WTC11 (cell line): ENCODE results near the gene NGB. TPM values are rescaled to one million over a fixed set of nuclear protein-coding genes. Genes with fewer than 3 reads are reported as not detected.

ENCODE experiments used
- ATAC-seq: fragments of 200-7000 bp; cut with Tn5 transposase; 2 replicates; pipeline ENCODE4 v1.10.0; 2021; ENCODE audit warnings: mild to moderate bottlenecking, moderate library complexity
- CTCF ChIA-PET: fragments of 300-600 bp; sonication (Branson Sonifier 250); formaldehyde crosslinking; loops from one replicate; lab custom pipeline; 2021; ENCODE audit warnings: antibody characterized with exemption; lab: Charles Lee
- POLR2A ChIA-PET: fragments of 350-600 bp; sonication (Branson Sonifier 250); formaldehyde crosslinking; loops from one replicate; lab custom pipeline; 2021; ENCODE audit warnings: antibody characterized with exemption; lab: Charles Lee
- DNase-seq: peaks from one replicate; pipeline ENCODE4 v3.0.0; 2021; ENCODE audit warnings: low spot score
- H3K27ac Mint-ChIP-seq: 2 replicates; pipeline ENCODE4 v1.8.0; 2021; ENCODE audit warnings: mixed read lengths
- H3K27me3 Mint-ChIP-seq: 2 replicates; pipeline ENCODE4 v1.8.0; 2021; ENCODE audit warnings: low read depth, mild to moderate bottlenecking, moderate library complexity, mixed read lengths
- H3K36me3 Mint-ChIP-seq: 2 replicates; pipeline ENCODE4 v1.8.0; 2021; ENCODE audit warnings: mixed read lengths
- H3K4me1 Mint-ChIP-seq: 2 replicates; pipeline ENCODE4 v1.8.0; 2022; ENCODE audit warnings: mixed read lengths
- H3K4me3 Mint-ChIP-seq: 2 replicates; pipeline ENCODE4 v1.8.0; 2021; ENCODE audit warnings: mild to moderate bottlenecking, moderate library complexity, mixed read lengths
- H3K9me3 Mint-ChIP-seq: 2 replicates; pipeline ENCODE4 v1.8.0; 2021; ENCODE audit warnings: mixed read lengths
- AFF4 ChIP-seq: sonication (generic); formaldehyde crosslinking; IDR thresholded peaks from 2 replicates; pipeline ENCODE4 v1.8.1; 2023; ENCODE audit warnings: mild to moderate bottlenecking, missing genetic modification reagents, borderline replicate concordance
- ESRRA ChIP-seq: sonication (generic); formaldehyde crosslinking; IDR thresholded peaks from 2 replicates; pipeline ENCODE4 v1.8.1; 2022; ENCODE audit warnings: mild to moderate bottlenecking, missing genetic modification reagents, borderline replicate concordance
- IRF2 ChIP-seq: sonication (generic); formaldehyde crosslinking; IDR thresholded peaks from 2 replicates; pipeline ENCODE4 v1.8.0; 2022; ENCODE audit warnings: low read depth, missing genetic modification reagents, borderline replicate concordance
- NFE2L1 ChIP-seq: sonication (generic); formaldehyde crosslinking; IDR thresholded peaks from 2 replicates; pipeline ENCODE4 v1.8.1; 2023; ENCODE audit warnings: missing genetic modification reagents
- TCF7 ChIP-seq: sonication (generic); formaldehyde crosslinking; IDR thresholded peaks from 2 replicates; pipeline ENCODE4 v1.8.0; 2022; ENCODE audit warnings: mild to moderate bottlenecking, low read depth, missing genetic modification reagents, moderate library complexity
- ZBTB21 ChIP-seq: sonication (generic); formaldehyde crosslinking; IDR thresholded peaks from 2 replicates; pipeline ENCODE4 v1.8.1; 2023; ENCODE audit warnings: mild to moderate bottlenecking, missing genetic modification reagents, borderline replicate concordance
- ZNF121 ChIP-seq: sonication (generic); formaldehyde crosslinking; IDR thresholded peaks from 2 replicates; pipeline ENCODE4 v1.8.0; 2023; ENCODE audit warnings: missing genetic modification reagents
- ZNF232 ChIP-seq: sonication (generic); formaldehyde crosslinking; IDR thresholded peaks from 2 replicates; pipeline ENCODE4 v1.8.0; 2022; ENCODE audit warnings: mild to moderate bottlenecking, missing genetic modification reagents
- ZNF396 ChIP-seq: fragments of 250-450 bp; sonication (Bioruptor Pico); IDR thresholded peaks from 2 replicates; pipeline ENCODE4 v1.8.0; 2021; ENCODE audit warnings: mild to moderate bottlenecking, moderate library complexity, borderline replicate concordance
- ZNF423 ChIP-seq: fragments of 250-450 bp; sonication (Bioruptor Pico); IDR thresholded peaks from 2 replicates; pipeline ENCODE4 v2.1.2; 2022; ENCODE audit warnings: mild to moderate bottlenecking, moderate library complexity
- ZNF671 ChIP-seq: fragments of 250-450 bp; sonication (Bioruptor Pico); IDR thresholded peaks from 2 replicates; pipeline ENCODE4 v1.8.0; 2021; ENCODE audit warnings: mild to moderate bottlenecking
- total RNA-seq: library from RNA; stranded (reverse); gene quantifications from 3 replicates; pipeline ENCODE4 v1.2.3, GENCODE V29; 2021
- TF ChIP-seq, protein P1 (sequence below): sonication (generic); formaldehyde crosslinking; IDR thresholded peaks from 2 replicates; pipeline ENCODE4 v1.8.1; 2022; ENCODE audit warnings: low read depth, mild to moderate bottlenecking, moderate library complexity, missing genetic modification reagents, borderline replicate concordance
- TF ChIP-seq, protein P2 (sequence below): fragments of 200-600 bp; IDR thresholded peaks from 2 replicates; pipeline ENCODE4 v1.8.0; 2022; ENCODE audit warnings: antibody characterized with exemption
- TF ChIP-seq, protein P3 (sequence below): sonication (generic); formaldehyde crosslinking; IDR thresholded peaks from 2 replicates; pipeline ENCODE4 v1.8.0; 2022; ENCODE audit warnings: missing genetic modification reagents

NGB gene
- total RNA-seq, 1 experiment from 2014 or later: 0.33 TPM

DNA sequence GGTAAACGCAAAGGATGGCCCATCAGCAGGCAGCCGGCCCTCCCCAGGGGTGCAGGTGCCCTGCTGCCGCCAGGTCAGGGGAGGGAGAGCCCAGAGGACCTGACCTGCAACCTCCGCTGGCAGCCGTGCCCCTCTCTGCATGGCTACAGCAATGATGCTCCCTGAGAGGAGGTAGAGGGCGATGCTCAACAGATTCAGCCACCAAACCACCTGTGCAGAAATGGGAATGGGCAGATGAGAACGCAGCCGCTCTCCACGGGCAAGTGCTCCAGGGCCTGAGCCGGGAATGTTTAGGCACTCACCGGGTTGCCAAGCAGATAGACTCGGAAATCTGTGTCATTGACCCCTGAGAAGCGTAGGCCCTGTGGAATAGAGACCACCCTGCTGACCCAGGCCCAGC, 8.7 kb upstream of the NGB start:
- CTCF ChIA-PET: interaction anchor here (1.2 to 1.8 kb wide), 4 partner anchors 11 to 127 kb away, joined by 4 to 8 read pairs (median 5); no protein-coding TSS in a partner anchor
- H3K36me3 Mint-ChIP-seq: peaks cover 23% of the 10 kb centered on the region
- no peak for DNase-seq
- H3K27me3 Mint-ChIP-seq: no peaks in the 10 kb centered on the region
- no peak overlapping the region for H3K27ac Mint-ChIP-seq
- H3K4me1 Mint-ChIP-seq: no peaks in the 10 kb centered on the region
- TF ChIP-seq ZNF232 (no peak), ZNF396 (no peak), TCF7 (CRISPR knock-in tag) (no peak), NFE2L1 (no peak), ZNF671 (CRISPR knock-in tag) (no peak), ZNF121 (CRISPR knock-in tag) (no peak), ZBTB21 (CRISPR knock-in tag) (no peak), ESRRA (CRISPR knock-in tag) (no peak), IRF2 (CRISPR knock-in tag) (no peak), AFF4 (no peak)
- TF ChIP-seq, protein P1, sequence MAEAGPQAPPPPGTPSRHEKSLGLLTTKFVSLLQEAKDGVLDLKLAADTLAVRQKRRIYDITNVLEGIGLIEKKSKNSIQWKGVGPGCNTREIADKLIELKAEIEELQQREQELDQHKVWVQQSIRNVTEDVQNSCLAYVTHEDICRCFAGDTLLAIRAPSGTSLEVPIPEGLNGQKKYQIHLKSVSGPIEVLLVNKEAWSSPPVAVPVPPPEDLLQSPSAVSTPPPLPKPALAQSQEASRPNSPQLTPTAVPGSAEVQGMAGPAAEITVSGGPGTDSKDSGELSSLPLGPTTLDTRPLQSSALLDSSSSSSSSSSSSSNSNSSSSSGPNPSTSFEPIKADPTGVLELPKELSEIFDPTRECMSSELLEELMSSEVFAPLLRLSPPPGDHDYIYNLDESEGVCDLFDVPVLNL: no peak
- TF ChIP-seq, protein P2, sequence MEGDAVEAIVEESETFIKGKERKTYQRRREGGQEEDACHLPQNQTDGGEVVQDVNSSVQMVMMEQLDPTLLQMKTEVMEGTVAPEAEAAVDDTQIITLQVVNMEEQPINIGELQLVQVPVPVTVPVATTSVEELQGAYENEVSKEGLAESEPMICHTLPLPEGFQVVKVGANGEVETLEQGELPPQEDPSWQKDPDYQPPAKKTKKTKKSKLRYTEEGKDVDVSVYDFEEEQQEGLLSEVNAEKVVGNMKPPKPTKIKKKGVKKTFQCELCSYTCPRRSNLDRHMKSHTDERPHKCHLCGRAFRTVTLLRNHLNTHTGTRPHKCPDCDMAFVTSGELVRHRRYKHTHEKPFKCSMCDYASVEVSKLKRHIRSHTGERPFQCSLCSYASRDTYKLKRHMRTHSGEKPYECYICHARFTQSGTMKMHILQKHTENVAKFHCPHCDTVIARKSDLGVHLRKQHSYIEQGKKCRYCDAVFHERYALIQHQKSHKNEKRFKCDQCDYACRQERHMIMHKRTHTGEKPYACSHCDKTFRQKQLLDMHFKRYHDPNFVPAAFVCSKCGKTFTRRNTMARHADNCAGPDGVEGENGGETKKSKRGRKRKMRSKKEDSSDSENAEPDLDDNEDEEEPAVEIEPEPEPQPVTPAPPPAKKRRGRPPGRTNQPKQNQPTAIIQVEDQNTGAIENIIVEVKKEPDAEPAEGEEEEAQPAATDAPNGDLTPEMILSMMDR: no peak
- ATAC-seq: no peak
- no peak overlapping the region for H3K4me3 Mint-ChIP-seq
- no peaks in the 10 kb centered on the region for H3K9me3 Mint-ChIP-seq
- POLR2A ChIA-PET: no interaction called here

GRCh38 chr14:77278461-77279230, 7.6 kb upstream of the NGB start:
- H3K9me3 Mint-ChIP-seq: no peaks in the 10 kb centered on the region
- H3K27ac Mint-ChIP-seq: no peak overlapping the region
- H3K4me3 Mint-ChIP-seq: no peak overlapping the region
- TF ChIP-seq, protein P3, sequence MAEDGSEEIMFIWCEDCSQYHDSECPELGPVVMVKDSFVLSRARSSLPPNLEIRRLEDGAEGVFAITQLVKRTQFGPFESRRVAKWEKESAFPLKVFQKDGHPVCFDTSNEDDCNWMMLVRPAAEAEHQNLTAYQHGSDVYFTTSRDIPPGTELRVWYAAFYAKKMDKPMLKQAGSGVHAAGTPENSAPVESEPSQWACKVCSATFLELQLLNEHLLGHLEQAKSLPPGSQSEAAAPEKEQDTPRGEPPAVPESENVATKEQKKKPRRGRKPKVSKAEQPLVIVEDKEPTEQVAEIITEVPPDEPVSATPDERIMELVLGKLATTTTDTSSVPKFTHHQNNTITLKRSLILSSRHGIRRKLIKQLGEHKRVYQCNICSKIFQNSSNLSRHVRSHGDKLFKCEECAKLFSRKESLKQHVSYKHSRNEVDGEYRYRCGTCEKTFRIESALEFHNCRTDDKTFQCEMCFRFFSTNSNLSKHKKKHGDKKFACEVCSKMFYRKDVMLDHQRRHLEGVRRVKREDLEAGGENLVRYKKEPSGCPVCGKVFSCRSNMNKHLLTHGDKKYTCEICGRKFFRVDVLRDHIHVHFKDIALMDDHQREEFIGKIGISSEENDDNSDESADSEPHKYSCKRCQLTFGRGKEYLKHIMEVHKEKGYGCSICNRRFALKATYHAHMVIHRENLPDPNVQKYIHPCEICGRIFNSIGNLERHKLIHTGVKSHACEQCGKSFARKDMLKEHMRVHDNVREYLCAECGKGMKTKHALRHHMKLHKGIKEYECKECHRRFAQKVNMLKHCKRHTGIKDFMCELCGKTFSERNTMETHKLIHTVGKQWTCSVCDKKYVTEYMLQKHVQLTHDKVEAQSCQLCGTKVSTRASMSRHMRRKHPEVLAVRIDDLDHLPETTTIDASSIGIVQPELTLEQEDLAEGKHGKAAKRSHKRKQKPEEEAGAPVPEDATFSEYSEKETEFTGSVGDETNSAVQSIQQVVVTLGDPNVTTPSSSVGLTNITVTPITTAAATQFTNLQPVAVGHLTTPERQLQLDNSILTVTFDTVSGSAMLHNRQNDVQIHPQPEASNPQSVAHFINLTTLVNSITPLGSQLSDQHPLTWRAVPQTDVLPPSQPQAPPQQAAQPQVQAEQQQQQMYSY: peak; percentile 40; the same call in 1 of the 2 replicates
- TF ChIP-seq ZNF423: no peak
- no peaks in the 10 kb centered on the region for H3K4me1 Mint-ChIP-seq
- DNase-seq: no peak
- ChIA-PET CTCF (interaction anchor here (0.5 to 1.9 kb wide), 11 partner anchors 9 to 311 kb away, joined by 3 to 11 read pairs (median 4); no protein-coding TSS in a partner anchor), POLR2A (no interaction called here)
- H3K36me3 Mint-ChIP-seq: peaks cover 13% of the 10 kb centered on the region
- peaks cover 3% of the 10 kb centered on the region; the same call in 1 of the 2 replicates for H3K27me3 Mint-ChIP-seq
- ATAC-seq: peak; percentile 29; the same call in 1 of the 2 replicates
